Caki2 (cell line): ENCODE data around the gene TTYH1. TPM values are rescaled to one million over a fixed set of nuclear protein-coding genes. Genes with fewer than 3 reads are reported as not detected.
A peak's percentile ranks its signal among the peaks of the same experiment; 100 is the strongest.

Source experiments
- DNase-seq: peaks from one replicate; pipeline ENCODE4 v3.0.0-alpha.2; 2015; ENCODE audit warnings: low read depth
- in situ Hi-C: cut with HindIII; loops from 2 replicates; pipeline ENCODE4 v1.10.0; 2016; ENCODE audit warnings: low sequenced_read_pairs, low pct_unique_long_range_greater_than_20kb, mixed read lengths
- total RNA-seq: library from RNA; depleted of rRNA; stranded (reverse); fragments of >200 nt; shearing (Covaris generic); gene quantifications from 2 replicates; pipeline ENCODE4 v1.2.3, GENCODE V29; 2014; ENCODE audit warnings: low replicate concordance; rRNA removed

The TTYH1 gene
- total RNA-seq, 1 experiment from 2014 or later: not detected

DNA sequence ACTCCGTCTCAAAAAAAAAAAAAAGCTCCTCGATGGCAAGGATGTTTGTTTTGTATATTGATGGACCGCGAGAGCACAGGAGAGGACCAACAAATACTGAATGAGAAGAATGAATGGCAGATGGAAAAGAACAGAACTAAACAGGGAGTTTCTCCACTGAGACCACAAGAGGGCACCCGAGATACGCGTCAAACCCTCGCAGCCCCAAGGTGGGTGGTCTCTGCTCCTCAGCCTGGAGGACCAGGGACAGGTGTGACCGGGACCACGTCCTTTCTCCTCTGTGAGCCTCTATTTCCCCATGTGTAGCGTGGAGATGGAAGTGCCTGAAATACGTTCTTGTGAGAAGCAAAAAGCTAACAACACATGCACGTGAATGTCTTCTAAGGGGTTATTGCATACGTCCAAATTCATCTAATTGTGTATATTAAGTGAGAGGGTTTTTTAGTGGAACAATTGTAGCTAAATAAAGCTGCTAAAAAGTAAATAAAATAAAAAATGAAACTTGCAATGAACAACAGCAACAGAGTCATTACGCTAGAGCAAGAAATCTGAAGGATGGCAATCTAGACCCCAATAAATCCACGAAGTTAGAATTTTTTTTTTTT, 66.2 kb downstream of the TTYH1 start:
- DNase-seq: peak; percentile 41
- in situ Hi-C loops: no loop called here

DNA sequence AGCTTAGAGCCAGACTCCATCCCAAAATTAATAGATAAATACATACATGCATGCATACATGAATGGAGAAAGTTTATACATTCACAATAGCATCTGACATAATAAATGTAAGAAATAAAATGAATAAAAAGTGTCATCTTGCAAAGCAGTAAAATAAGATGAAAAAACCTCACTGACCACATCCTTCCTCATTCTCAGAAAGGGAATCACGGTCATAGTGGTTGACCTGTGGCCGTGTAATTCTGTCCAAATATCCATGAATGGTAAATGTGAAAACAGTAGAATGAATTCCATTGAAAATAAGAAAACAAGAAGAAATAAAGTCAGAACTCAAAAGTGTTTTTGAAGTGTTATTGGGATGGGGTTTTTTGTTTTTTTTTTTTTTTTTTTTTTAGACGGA, 67.6 kb downstream of the TTYH1 start:
- in situ Hi-C loops: no loop called here
- no peak for DNase-seq

DNA sequence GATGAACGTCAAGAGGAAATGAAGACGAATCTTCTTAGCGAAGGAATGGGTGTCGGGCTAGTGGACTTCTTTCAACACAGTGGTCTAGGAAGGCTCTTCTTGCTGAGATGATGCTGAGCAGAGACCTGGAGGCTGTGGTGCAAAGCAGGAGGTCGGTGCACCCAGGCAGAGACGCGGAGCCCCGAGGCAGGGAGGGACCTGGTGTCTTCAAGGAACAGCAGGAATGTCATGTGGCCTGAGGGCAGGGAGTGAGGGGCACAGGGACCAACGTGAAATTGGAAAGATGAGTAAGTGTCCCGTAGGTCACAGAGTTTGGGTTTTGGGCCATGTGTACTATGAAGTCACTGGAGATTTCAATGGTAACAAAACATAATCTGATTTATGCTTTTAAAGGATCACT, 69.2 kb downstream of the TTYH1 start:
- DNase-seq: no peak
- in situ Hi-C loops: no loop called here

DNA sequence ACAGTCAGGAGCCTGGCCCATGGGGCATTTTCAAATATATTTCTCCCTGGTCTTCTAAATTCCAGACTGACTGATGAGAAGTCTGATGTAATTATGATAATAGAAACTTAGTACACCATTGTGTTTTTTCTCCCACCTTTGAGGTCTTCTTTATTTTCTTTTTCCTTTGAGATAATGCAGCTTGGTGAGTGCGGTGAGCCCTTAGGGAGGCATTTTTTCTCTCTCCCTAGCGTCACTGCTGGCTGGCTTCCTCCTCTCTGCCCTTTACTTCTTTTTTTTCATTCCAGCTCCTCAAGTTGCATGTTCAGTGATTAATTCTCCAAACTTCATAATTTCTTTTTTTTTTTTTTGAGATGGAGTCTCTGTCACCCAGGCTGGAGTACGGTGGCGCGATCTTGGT, 70.6 kb downstream of the TTYH1 start:
- in situ Hi-C loops: no loop called here
- DNase-seq: peak; percentile 21

Other genes starting within 250 kb of the TTYH1 start
- not detected in 2 replicates for gene TMC4, start 242.3 kb upstream of the TTYH1 start, total RNA-seq
- 40.1 and 108 TPM in 2 replicates for gene MBOAT7, start 225.9 kb upstream of the TTYH1 start, total RNA-seq
- 214 and 219 TPM in 2 replicates for gene TSEN34, start 224.2 kb upstream of the TTYH1 start, total RNA-seq
- 2,272 and 2,379 TPM in 2 replicates for gene RPS9, start 214.6 kb upstream of the TTYH1 start, total RNA-seq
- gene LILRB3, start 192.5 kb upstream of the TTYH1 start, total RNA-seq: not detected in 2 replicates
- gene LILRA6, start 172.7 kb upstream of the TTYH1 start, total RNA-seq: not detected in 2 replicates
- not detected in 2 replicates for gene LILRB5, start 158.2 kb upstream of the TTYH1 start, total RNA-seq
- gene LILRB2, start 134.4 kb upstream of the TTYH1 start, total RNA-seq: not detected in 2 replicates
- gene LILRA5, start 102.3 kb upstream of the TTYH1 start, total RNA-seq: not detected in 2 replicates
- gene LILRA4, start 76.3 kb upstream of the TTYH1 start, total RNA-seq: not detected in 2 replicates
- not detected in 2 replicates for gene LAIR1, start 50.5 kb upstream of the TTYH1 start, total RNA-seq
- 3.6 and 12.0 TPM in 2 replicates for gene LENG8, start 33.7 kb downstream of the TTYH1 start, total RNA-seq
- 6.0 and 8.6 TPM in 2 replicates for gene LENG9, start 48.3 kb downstream of the TTYH1 start, total RNA-seq
- gene CDC42EP5, start 57.8 kb downstream of the TTYH1 start, total RNA-seq: 0.93 TPM in 1 of 2 replicates, not detected in the other
- gene LAIR2, start 87.4 kb downstream of the TTYH1 start, total RNA-seq: not detected in 2 replicates
- not detected in 2 replicates for gene LILRA2, start 158.3 kb downstream of the TTYH1 start, total RNA-seq
- not detected in 2 replicates for gene LILRA1, start 178.2 kb downstream of the TTYH1 start, total RNA-seq
- not detected in 2 replicates for gene LILRB1, start 215.0 kb downstream of the TTYH1 start, total RNA-seq
- gene LILRB4, start 247.5 kb downstream of the TTYH1 start, total RNA-seq: not detected in 2 replicates